H1 (cell line): ENCODE measurements around the gene TTC27. TPM values are rescaled to one million over a fixed set of nuclear protein-coding genes. Genes with fewer than 3 reads are reported as not detected.

Source experiments
- CTCF ChIA-PET: fragments of 300-600 bp; sonication (Branson Sonifier 250); formaldehyde crosslinking; loops from one replicate; lab custom pipeline; 2021; ENCODE audit not compliant: partially characterized antibody; lab: Charles Lee
- POLR2A ChIA-PET: fragments of 300-600 bp; sonication (Branson Sonifier 250); formaldehyde crosslinking; loops from one replicate; lab custom pipeline; 2021; ENCODE audit warnings: inconsistent platforms; ENCODE audit not compliant: partially characterized antibody; lab: Charles Lee
- DNase-seq, 2 experiments: peaks; one replicate each; pipeline versions ENCODE4 v3.0.0 to v3.0.0-alpha.2; 2010 to 2022; ENCODE audit warnings: low spot score in 2 of 2, low read depth in 1 of 2, mixed read lengths in 1 of 2
- FAIRE-seq: peaks from 2 replicates; lab custom pipeline; 2011; peaks lifted over from hg19 to GRCh38; lab: Jason Lieb, UNC
- H2AFZ ChIP-seq: 2 replicates; pipeline ENCODE4 v1.8.1; 2012; ENCODE audit warnings: low read length, inconsistent platforms
- H2AK5ac ChIP-seq: 2 replicates; pipeline ENCODE4 v1.6.1; 2013; ENCODE audit warnings: low read depth, low read length
- H2BK120ac ChIP-seq: replicated peaks from 2 replicates; pipeline ENCODE3; 2013; ENCODE audit warnings: low read depth, low read length, inconsistent platforms
- H2BK12ac ChIP-seq: 2 replicates; pipeline ENCODE4 v1.6.1; 2013; ENCODE audit warnings: low read depth, low read length
- H2BK15ac ChIP-seq: 2 replicates; pipeline ENCODE4 v1.6.1; 2013; ENCODE audit warnings: low read length
- H2BK20ac ChIP-seq: 2 replicates; pipeline ENCODE4 v1.6.1; 2013; ENCODE audit warnings: low read length
- H2BK5ac ChIP-seq: 2 replicates; pipeline ENCODE4 v1.6.1; 2013; ENCODE audit warnings: low read depth, low read length
- H3K14ac ChIP-seq: 2 replicates; pipeline ENCODE4 v1.6.1; 2013; ENCODE audit warnings: inconsistent platforms; ENCODE audit not compliant: insufficient read length
- H3K18ac ChIP-seq: 2 replicates; pipeline ENCODE4 v1.6.1; 2013; ENCODE audit warnings: low read length; ENCODE audit errors: extremely low read depth
- H3K23ac ChIP-seq: 2 replicates; pipeline ENCODE4 v1.6.1; 2013; ENCODE audit warnings: inconsistent platforms; ENCODE audit not compliant: insufficient read length
- H3K23me2 ChIP-seq: 2 replicates; pipeline ENCODE4 v1.6.1; 2013; ENCODE audit warnings: low read depth, low read length
- H3K27ac ChIP-seq: 2 replicates; pipeline ENCODE4 v1.6.1; 2011; ENCODE audit warnings: low read depth, low read length, inconsistent platforms
- H3K27me3 ChIP-seq, 4 experiments: replicated peaks in 1 of 4; 1 replicate in 1 of 4; 2 replicates in 3 of 4; pipeline versions ENCODE4 v1.6.1 to v1.8.1; 2011 to 2013; ENCODE audit warnings: low read length in 3 of 4, mild to moderate bottlenecking in 3 of 4, inconsistent platforms in 2 of 4, mixed read lengths in 2 of 4, moderate library complexity in 1 of 4; ENCODE audit not compliant: control insufficient read depth in 3 of 4, insufficient read depth in 3 of 4; ENCODE audit errors: extremely low read depth in 1 of 4
- H3K36me3 ChIP-seq, 4 experiments: 2 replicates each; pipeline versions ENCODE4 v1.6.1 to v1.8.1; 2011 to 2013; ENCODE audit warnings: mild to moderate bottlenecking in 4 of 4, low read length in 3 of 4, moderate library complexity in 2 of 4, control low read depth in 1 of 4, inconsistent platforms in 1 of 4; ENCODE audit not compliant: insufficient read depth in 4 of 4, control insufficient read depth in 2 of 4
- H3K4ac ChIP-seq: replicated peaks from 2 replicates; pipeline ENCODE3; 2013; ENCODE audit warnings: low read length, low read depth, mixed read lengths, inconsistent platforms; ENCODE audit not compliant: insufficient read length
- H3K4me1 ChIP-seq, 4 experiments: replicated peaks in 1 of 4; 1 replicate in 1 of 4; 2 replicates in 3 of 4; pipeline versions ENCODE4 v1.6.1 to v1.8.1; 2011 to 2013; ENCODE audit warnings: low read length in 3 of 4, inconsistent platforms in 2 of 4, mixed read lengths in 1 of 4; ENCODE audit not compliant: insufficient read depth in 4 of 4, control insufficient read depth in 3 of 4
- H3K4me2 ChIP-seq, 2 experiments: 2 replicates each; pipeline versions ENCODE4 v1.6.1 to v1.8.1; 2011 to 2013; ENCODE audit warnings: low read depth in 2 of 2, low read length in 2 of 2, control low read depth in 1 of 2, inconsistent platforms in 1 of 2, mild to moderate bottlenecking in 1 of 2; ENCODE audit not compliant: insufficient read depth in 1 of 2
- H3K4me3 ChIP-seq, 4 experiments: fragments of 200-600, 300-600 bp in 1 of 4; sonication (generic), shearing (Covaris generic), sonication (Bioruptor Twin) in 1 of 4; 2 replicates each; pipeline versions ENCODE4 v1.5.1 to v1.8.1; 2011 to 2016; ENCODE audit warnings: low read length in 4 of 4, low read depth in 3 of 4, control low read depth in 2 of 4, inconsistent platforms in 2 of 4, mild to moderate bottlenecking in 2 of 4, mixed read lengths in 1 of 4, moderate library complexity in 1 of 4; ENCODE audit not compliant: insufficient read depth in 2 of 4; ENCODE audit errors: extremely low read depth in 1 of 4
- H3K56ac ChIP-seq: replicated peaks from 2 replicates; pipeline ENCODE3; 2013; ENCODE audit warnings: low read depth, mild to moderate bottlenecking, mixed read lengths, low read length, inconsistent platforms; ENCODE audit not compliant: insufficient read length
- H3K79me1 ChIP-seq: 2 replicates; pipeline ENCODE4 v1.6.1; 2013; ENCODE audit warnings: low read depth, low read length, control low read depth
- H3K79me2 ChIP-seq, 2 experiments: 2 replicates each; pipeline versions ENCODE4 v1.6.1 to v1.8.1; 2012 to 2013; ENCODE audit warnings: low read length in 2 of 2, mild to moderate bottlenecking in 2 of 2, inconsistent platforms in 1 of 2; ENCODE audit not compliant: insufficient read depth in 2 of 2, control insufficient read depth in 1 of 2
- H3K9ac ChIP-seq, 4 experiments: replicated peaks in 1 of 4; 1 replicate in 1 of 4; 2 replicates in 3 of 4; pipeline versions ENCODE4 v1.6.1 to v1.8.1; 2011 to 2013; ENCODE audit warnings: low read depth in 3 of 4, low read length in 3 of 4, control low read depth in 2 of 4, mild to moderate bottlenecking in 2 of 4, moderate library complexity in 2 of 4, inconsistent platforms in 1 of 4; ENCODE audit errors: extremely low read depth in 1 of 4
- H3K9me3 ChIP-seq, 2 experiments: 2 replicates each; pipeline versions ENCODE4 v1.6.1 to v1.8.1; 2012 to 2013; ENCODE audit warnings: mild to moderate bottlenecking in 2 of 2, moderate library complexity in 2 of 2, control low read depth in 1 of 2, inconsistent platforms in 1 of 2, low read depth in 1 of 2, low read length in 1 of 2, mixed read lengths in 1 of 2; ENCODE audit not compliant: insufficient read depth in 2 of 2
- H4K20me1 ChIP-seq, 2 experiments: replicated peaks in 1 of 2; 2 replicates each; pipeline versions ENCODE3 to v1.8.1; 2011 to 2013; ENCODE audit warnings: inconsistent platforms in 2 of 2, low read length in 2 of 2, mild to moderate bottlenecking in 1 of 2; ENCODE audit not compliant: insufficient read depth in 2 of 2, control insufficient read depth in 1 of 2
- H4K5ac ChIP-seq: 2 replicates; pipeline ENCODE4 v1.6.1; 2013; ENCODE audit warnings: low read length, low read depth, mixed read lengths, inconsistent platforms; ENCODE audit not compliant: insufficient read length
- H4K8ac ChIP-seq: 2 replicates; pipeline ENCODE4 v1.8.0; 2013; ENCODE audit warnings: mild to moderate bottlenecking, moderate library complexity, low read length, inconsistent platforms; ENCODE audit not compliant: insufficient read depth; ENCODE audit errors: extremely low read depth
- H4K91ac ChIP-seq: replicated peaks from 2 replicates; pipeline ENCODE3; 2013; ENCODE audit warnings: low read length, mixed read lengths, inconsistent platforms; ENCODE audit not compliant: insufficient read length
- ASH2L ChIP-seq: fragments of 200-600, 300-600 bp; sonication (generic); IDR thresholded peaks from one replicate; pipeline ENCODE4 v1.7.1; 2017; ENCODE audit warnings: low read length
- CBX8 ChIP-seq: fragments of 300-800, 300-1000 bp; sonication (generic); IDR thresholded peaks from 2 replicates; pipeline ENCODE4 v1.7.1; 2016; ENCODE audit warnings: low read depth, low read length, borderline replicate concordance
- CEBPB ChIP-seq: IDR thresholded peaks from 2 replicates; pipeline ENCODE4 v1.6.1; 2012; ENCODE audit warnings: low read depth, low read length
- CHD2 ChIP-seq: IDR thresholded peaks from 2 replicates; pipeline ENCODE4 v1.6.1; 2012; ENCODE audit warnings: low read length, improper control_type of control experiment
- CTBP2 ChIP-seq: IDR thresholded peaks from 2 replicates; pipeline ENCODE4 v1.7.0; 2011; ENCODE audit warnings: borderline replicate concordance, mild to moderate bottlenecking, moderate library complexity, mixed read lengths, low read length; ENCODE audit not compliant: insufficient read depth, insufficient read length
- HDAC6 ChIP-seq: IDR thresholded peaks from one replicate; pipeline ENCODE4 v1.7.1; 2012; ENCODE audit warnings: low read depth, mild to moderate bottlenecking, inconsistent platforms, low read length, moderate library complexity
- KDM4A ChIP-seq: IDR thresholded peaks from one replicate; pipeline ENCODE4 v1.7.1; 2012; ENCODE audit warnings: low read depth, mild to moderate bottlenecking, moderate library complexity, low read length, inconsistent platforms; ENCODE audit not compliant: severe bottlenecking
- MAX ChIP-seq: IDR thresholded peaks from 2 replicates; pipeline ENCODE4 v1.6.1; 2012; ENCODE audit warnings: inconsistent platforms
- RXRA ChIP-seq: IDR thresholded peaks from 2 replicates; pipeline ENCODE4 v1.6.1; 2011; ENCODE audit warnings: low read depth, mild to moderate bottlenecking, low read length, moderate library complexity; ENCODE audit not compliant: insufficient read depth
- SAP30 ChIP-seq: fragments of 300-600 bp; sonication (generic); IDR thresholded peaks from 2 replicates; pipeline ENCODE4 v1.7.1; 2012; ENCODE audit warnings: low read length, moderate library complexity, mild to moderate bottlenecking, inconsistent platforms; ENCODE audit not compliant: insufficient read depth, insufficient replicate concordance
- SP4 ChIP-seq: IDR thresholded peaks from 2 replicates; pipeline ENCODE4 v1.6.1; 2012; ENCODE audit warnings: low read length, inconsistent platforms
- TAF1 ChIP-seq: IDR thresholded peaks from 2 replicates; pipeline ENCODE4 v1.6.1; 2011; ENCODE audit warnings: mild to moderate bottlenecking, low read depth, low read length
- TEAD4 ChIP-seq: IDR thresholded peaks from 2 replicates; pipeline ENCODE4 v1.6.1; 2012; ENCODE audit warnings: low read depth, low read length, inconsistent platforms, mixed read lengths
- USF2 ChIP-seq: IDR thresholded peaks from 2 replicates; pipeline ENCODE4 v1.6.1; 2011; ENCODE audit warnings: low read length, improper control_type of control experiment
- ZNF274 ChIP-seq: IDR thresholded peaks from 2 replicates; pipeline ENCODE4 v1.7.0; 2012; ENCODE audit warnings: low read length, borderline replicate concordance; ENCODE audit errors: extremely low read depth
- polyA plus RNA-seq, 7 experiments: library from polyadenylated mRNA; depleted of rRNA in 3 of 7; stranded (reverse) in 5 of 7; unstranded in 2 of 7; fragments of >200 nt in 5 of 7; fragments of 200-250 nt in 2 of 7; gene quantifications; 1 replicate in 5 of 7; 2 replicates in 1 of 7; 4 replicates in 1 of 7; pipeline versions ENCODE4 v1.2.1 to v1.2.3, GENCODE V29; 2011 to 2013; ENCODE audit warnings: missing spikeins in 2 of 7, mixed read lengths in 2 of 7
- total RNA-seq: library from RNA; stranded (reverse); fragmentation: NEBNext Ultra II Directional; extraction: Animal tissue kit (Norgen Biotek cat#: 25700); gene quantifications from 2 replicates; pipeline ENCODE4 v1.2.1, GENCODE V29; 2021

Gene TTC27
- total and polyA plus RNA-seq, 2 of the 8 experiments (the other 6 are each of a cell fraction or from before 2014, with no cell fraction given): 13.8 to 29.1 TPM

- Histone ChIP-seq H4K8ac (no peak overlapping the region), H3K56ac (no peak overlapping the region), H2BK5ac (no peak overlapping the region), H3K36me3 (no peaks in the 10 kb centered on the region), H3K4me1 (no peaks in the 10 kb centered on the region), H3K23me2 (no peaks in the 10 kb centered on the region), H3K4ac (no peak overlapping the region), H2BK15ac (no peak overlapping the region), H2BK20ac (no peak overlapping the region), H3K9me3 (no peaks in the 10 kb centered on the region), H2AFZ (no peak overlapping the region), H3K27me3 (no peaks in the 10 kb centered on the region), H3K9ac (no peak overlapping the region), H3K4me3 (no peak overlapping the region), H3K18ac (no peak overlapping the region), H3K4me2 (no peak overlapping the region), H3K79me1 (no peaks in the 10 kb centered on the region), H3K23ac (no peak overlapping the region), H4K20me1 (no peaks in the 10 kb centered on the region), H3K27ac (no peak overlapping the region), H2AK5ac (no peak overlapping the region), H3K14ac (no peak overlapping the region), H2BK120ac (no peak overlapping the region), H4K91ac (no peak overlapping the region), H4K5ac (no peak overlapping the region), H2BK12ac (no peak overlapping the region), H3K79me2 (no peaks in the 10 kb centered on the region)
- no peak for FAIRE-seq
- no peak for DNase-seq
- ChIA-PET POLR2A (interaction anchor here (0.6 kb wide), 1 partner anchor 79 kb away, joined by 3 read pairs; no protein-coding TSS in a partner anchor), CTCF (interaction anchor here (0.9 kb wide), 1 partner anchor 653 kb away, joined by 3 read pairs; no protein-coding TSS in a partner anchor)
- TF ChIP-seq SAP30 (no peak), TAF1 (no peak), SP4 (no peak), CBX8 (no peak), USF2 (no peak), ZNF274 (no peak), CEBPB (no peak), TEAD4 (no peak), RXRA (no peak), CTBP2 (no peak), CHD2 (no peak), KDM4A (no peak), MAX (no peak), HDAC6 (no peak), ASH2L (no peak)
Observed at GRCh38 chr2:32787207-32787606, 159.4 kb downstream of the TTC27 start.
